ENCODE data around the gene CYP46A1.

- TF ChIP-seq CTCF (tag by site-specific recombination; IDR thresholded peaks at IDR 0.05) (no peak), ZNF214 (tag by site-specific recombination; IDR thresholded peaks at IDR 0.05; ENCODE audit: borderline replicate concordance) (no peak), ZNF354C (tag by site-specific recombination; IDR thresholded peaks at IDR 0.05; ENCODE audit: borderline replicate concordance, low read depth) (no peak), ZNF600 (tag by site-specific recombination; IDR thresholded peaks at IDR 0.05) (peak; percentile 73), ZNF302 (tag by site-specific recombination; IDR thresholded peaks at IDR 0.05; ENCODE audit: low read depth) (no peak), ZNF692 (tag by site-specific recombination; IDR thresholded peaks at IDR 0.05) (no peak), SP2 (tag by site-specific recombination; IDR thresholded peaks at IDR 0.05) (no peak), INSM2 (tag by site-specific recombination; IDR thresholded peaks at IDR 0.05) (no peak), ZNF785 (tag by site-specific recombination; IDR thresholded peaks at IDR 0.05) (no peak), ZBTB49 (tag by site-specific recombination; IDR thresholded peaks at IDR 0.05; ENCODE audit: low read depth) (no peak), ZNF513 (tag by site-specific recombination; IDR thresholded peaks at IDR 0.05) (no peak)
- TF ChIP-seq, protein P1, sequence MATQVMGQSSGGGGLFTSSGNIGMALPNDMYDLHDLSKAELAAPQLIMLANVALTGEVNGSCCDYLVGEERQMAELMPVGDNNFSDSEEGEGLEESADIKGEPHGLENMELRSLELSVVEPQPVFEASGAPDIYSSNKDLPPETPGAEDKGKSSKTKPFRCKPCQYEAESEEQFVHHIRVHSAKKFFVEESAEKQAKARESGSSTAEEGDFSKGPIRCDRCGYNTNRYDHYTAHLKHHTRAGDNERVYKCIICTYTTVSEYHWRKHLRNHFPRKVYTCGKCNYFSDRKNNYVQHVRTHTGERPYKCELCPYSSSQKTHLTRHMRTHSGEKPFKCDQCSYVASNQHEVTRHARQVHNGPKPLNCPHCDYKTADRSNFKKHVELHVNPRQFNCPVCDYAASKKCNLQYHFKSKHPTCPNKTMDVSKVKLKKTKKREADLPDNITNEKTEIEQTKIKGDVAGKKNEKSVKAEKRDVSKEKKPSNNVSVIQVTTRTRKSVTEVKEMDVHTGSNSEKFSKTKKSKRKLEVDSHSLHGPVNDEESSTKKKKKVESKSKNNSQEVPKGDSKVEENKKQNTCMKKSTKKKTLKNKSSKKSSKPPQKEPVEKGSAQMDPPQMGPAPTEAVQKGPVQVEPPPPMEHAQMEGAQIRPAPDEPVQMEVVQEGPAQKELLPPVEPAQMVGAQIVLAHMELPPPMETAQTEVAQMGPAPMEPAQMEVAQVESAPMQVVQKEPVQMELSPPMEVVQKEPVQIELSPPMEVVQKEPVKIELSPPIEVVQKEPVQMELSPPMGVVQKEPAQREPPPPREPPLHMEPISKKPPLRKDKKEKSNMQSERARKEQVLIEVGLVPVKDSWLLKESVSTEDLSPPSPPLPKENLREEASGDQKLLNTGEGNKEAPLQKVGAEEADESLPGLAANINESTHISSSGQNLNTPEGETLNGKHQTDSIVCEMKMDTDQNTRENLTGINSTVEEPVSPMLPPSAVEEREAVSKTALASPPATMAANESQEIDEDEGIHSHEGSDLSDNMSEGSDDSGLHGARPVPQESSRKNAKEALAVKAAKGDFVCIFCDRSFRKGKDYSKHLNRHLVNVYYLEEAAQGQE (tag by site-specific recombination; IDR thresholded peaks at IDR 0.05): no peak
- TF ChIP-seq, protein P2, sequence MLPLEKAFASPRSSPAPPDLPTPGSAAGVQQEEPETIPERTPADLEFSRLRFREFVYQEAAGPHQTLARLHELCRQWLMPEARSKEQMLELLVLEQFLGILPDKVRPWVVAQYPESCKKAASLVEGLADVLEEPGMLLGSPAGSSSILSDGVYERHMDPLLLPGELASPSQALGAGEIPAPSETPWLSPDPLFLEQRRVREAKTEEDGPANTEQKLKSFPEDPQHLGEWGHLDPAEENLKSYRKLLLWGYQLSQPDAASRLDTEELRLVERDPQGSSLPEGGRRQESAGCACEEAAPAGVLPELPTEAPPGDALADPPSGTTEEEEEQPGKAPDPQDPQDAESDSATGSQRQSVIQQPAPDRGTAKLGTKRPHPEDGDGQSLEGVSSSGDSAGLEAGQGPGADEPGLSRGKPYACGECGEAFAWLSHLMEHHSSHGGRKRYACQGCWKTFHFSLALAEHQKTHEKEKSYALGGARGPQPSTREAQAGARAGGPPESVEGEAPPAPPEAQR (tag by site-specific recombination; IDR thresholded peaks at IDR 0.05): no peak
Observed at GRCh38 chr14:99736603-99737371, 52.7 kb downstream of the CYP46A1 start.
